OCI-LY1 (cell line): Measurements from ENCODE around the gene TMCO1.

ENCODE experiments used
- CTCF ChIP-seq: fragments of 200-600 bp; sonication (generic), shearing (Covaris generic); IDR thresholded peaks from 2 replicates; pipeline ENCODE4 v1.5.1; 2017; ENCODE audit warnings: mild to moderate bottlenecking, antibody characterized with exemption, low read length, moderate library complexity, mixed read lengths
- EZH2 ChIP-seq: fragments of 200-600 bp; sonication (generic), shearing (Covaris generic); IDR thresholded peaks from 2 replicates; pipeline ENCODE4 v1.8.0; 2017; ENCODE audit warnings: borderline replicate concordance, mixed run types, mild to moderate bottlenecking, antibody characterized with exemption, low read length, moderate library complexity, mixed read lengths

- no peak for TF ChIP-seq CTCF
- no peak for TF ChIP-seq EZH2
Measured at GRCh38 chr1:165799387-165799786, 30.7 kb upstream of the TMCO1 start.
